SH-SY5Y (cell line): ENCODE measurements around the gene TRPM4.

ENCODE experiments used
- GATA2 ChIP-seq: IDR thresholded peaks from 2 replicates; pipeline ENCODE4 v1.6.1; 2011; ENCODE audit warnings: mild to moderate bottlenecking, low read depth, low read length
- GATA3 ChIP-seq: IDR thresholded peaks from 2 replicates; pipeline ENCODE4 v1.6.1; 2011; ENCODE audit warnings: low read depth, mild to moderate bottlenecking, low read length, moderate library complexity

DNA sequence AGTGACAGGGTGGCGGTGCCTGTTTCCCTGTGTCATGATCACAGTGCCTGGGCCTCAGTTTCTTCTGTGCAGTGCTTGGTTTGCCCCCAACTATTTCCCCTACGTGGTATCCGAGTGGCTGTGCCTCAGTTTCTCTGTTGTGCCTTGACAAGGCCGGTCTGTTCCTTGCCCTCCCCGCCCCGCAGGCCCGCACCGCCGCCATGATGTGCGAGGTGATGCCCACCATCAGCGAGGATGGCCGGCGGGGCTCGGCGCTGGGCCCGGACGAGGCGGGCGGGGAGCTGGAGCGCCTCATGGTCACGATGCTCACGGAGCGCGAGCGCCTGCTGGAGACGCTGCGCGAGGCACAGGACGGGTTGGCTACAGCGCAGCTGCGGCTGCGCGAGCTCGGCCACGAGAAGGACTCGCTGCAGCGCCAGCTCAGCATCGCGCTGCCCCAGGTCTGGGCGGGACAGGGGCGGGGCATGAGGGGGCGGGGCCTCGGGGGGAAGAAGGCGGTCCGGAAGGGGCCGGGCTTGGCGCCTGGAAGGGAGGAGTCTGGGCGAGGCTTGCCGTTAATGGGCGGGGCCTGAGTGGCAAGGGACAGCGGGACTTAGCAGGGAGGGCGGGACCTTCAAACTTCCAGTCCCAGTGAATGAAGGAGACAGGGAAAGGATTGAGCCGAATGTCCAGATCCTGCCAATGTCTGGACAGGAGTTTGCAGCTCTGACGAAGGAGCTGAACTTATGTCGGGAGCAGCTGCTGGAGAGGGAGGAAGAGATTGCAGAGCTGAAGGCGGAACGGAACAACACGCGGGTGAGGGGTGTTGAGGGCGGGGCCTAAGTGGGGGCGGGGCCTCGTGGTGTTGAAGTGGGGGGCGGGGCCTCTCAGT, 29.7 kb upstream of the TRPM4 start:
- TF ChIP-seq GATA3 (no peak), GATA2 (no peak)
